ENCODE measurements around the gene SEPTIN1. TPM values are rescaled to one million over a fixed set of nuclear protein-coding genes. Genes with fewer than 3 reads are reported as not detected.
A peak's percentile ranks its signal among the peaks of the same experiment; 100 is the strongest.

Gene SEPTIN1
- total and polyA plus RNA-seq, 2 of the 13 experiments (the other 11 are each of a cell fraction or from before 2014, with no cell fraction given) = 0.18 to 0.67 TPM

- no peak for TF ChIP-seq ZBTB40 (IDR thresholded peaks at IDR 0.05)
- peak; percentile 90 for TF ChIP-seq ZBTB40 (CRISPR knock-in tag; IDR thresholded peaks at IDR 0.05)
- 0 out of 2 replicates have a peak, but pooled peaks have one; percentile 29 for TF ChIP-seq AKAP8 (CRISPR knock-in tag; IDR thresholded peaks at IDR 0.05)
- no peak for TF ChIP-seq ZNF431 (CRISPR knock-in tag; IDR thresholded peaks at IDR 0.05; ENCODE audit: borderline replicate concordance, low read depth)
- no peak for TF ChIP-seq ZBTB1 (CRISPR knock-in tag; IDR thresholded peaks at IDR 0.05; ENCODE audit: borderline replicate concordance)
- TF ChIP-seq CHD4 (IDR thresholded peaks at IDR 0.05; ENCODE audit: borderline replicate concordance, low read length) = no peak
- no peak for TF ChIP-seq ADNP (CRISPR knock-in tag; IDR thresholded peaks at IDR 0.05)
- peak; percentile 50; the same call in 1 of the 2 replicates for TF ChIP-seq ZNF296 (CRISPR knock-in tag; conservative IDR thresholded peaks at IDR 0.05)
- TF ChIP-seq U2AF2 (IDR thresholded peaks at IDR 0.05; ENCODE audit: low read depth, low read length) = no peak
- no peak for TF ChIP-seq ZNF17 (CRISPR knock-in tag; IDR thresholded peaks at IDR 0.05)
- peak; percentile 84; the same call in 1 of the 2 replicates for TF ChIP-seq ZNF280D (CRISPR knock-in tag; IDR thresholded peaks at IDR 0.05)
- peak; percentile 69; the same call in 1 of the 2 replicates for TF ChIP-seq TMF1 (CRISPR knock-in tag; IDR thresholded peaks at IDR 0.05; ENCODE audit: low read depth)
- TF ChIP-seq YEATS4 (CRISPR knock-in tag; IDR thresholded peaks at IDR 0.05; ENCODE audit: borderline replicate concordance) = peak; percentile 97
- TF ChIP-seq ZNF30 (CRISPR knock-in tag; IDR thresholded peaks at IDR 0.05) = no peak; the same call in 1 of the 2 replicates
- peak; percentile 46; the same call in 1 of the 2 replicates for TF ChIP-seq TBX3 (IDR thresholded peaks at IDR 0.05; ENCODE audit: borderline replicate concordance)
- TF ChIP-seq XRCC5 (optimal IDR thresholded peaks at IDR 0.05; ENCODE audit: low read length) = peak; percentile 72
- no peak for TF ChIP-seq PCBP2 (optimal IDR thresholded peaks at IDR 0.05; ENCODE audit: low read depth, low read length, poor library complexity, severe bottlenecking)
Observed at GRCh38 chr16:30407102-30407803, 24.9 kb upstream of the SEPTIN1 start, which contains the start of gene ZNF771 (continued).
